DMS 273 (cell line): Measurements from ENCODE around the gene UBR4.
A peak's percentile ranks its signal among the peaks of the same experiment; 100 is the strongest.

Experiments used
- DNase-seq: peaks from one replicate; lab custom pipeline; 2025; ENCODE audit not compliant: unreplicated experiment; lab: John Stamatoyannopoulos, UW

UBR4 gene

DNA sequence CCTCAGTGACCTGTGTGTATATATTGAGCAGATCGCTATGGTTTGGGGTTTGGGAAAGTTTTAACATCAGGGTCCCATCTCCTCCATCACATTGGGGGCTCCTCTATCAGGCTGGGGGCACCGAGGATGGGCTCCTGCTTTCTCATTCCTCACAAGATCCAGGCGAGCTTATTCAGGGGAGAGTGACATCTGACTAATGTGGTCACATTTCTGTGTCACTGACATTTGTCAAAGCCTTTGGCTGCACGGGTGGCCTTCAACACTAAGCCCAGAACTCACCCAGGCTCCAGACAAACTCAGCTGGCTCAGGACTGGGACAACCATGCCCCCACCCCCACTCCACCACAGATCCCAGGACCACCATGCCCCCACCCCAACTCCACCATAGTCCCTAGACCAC lies 150.3 kb downstream of the UBR4 start:
- no peak for DNase-seq

GRCh38 chr1:19058476-19058797 lies 151.6 kb downstream of the UBR4 start:
- no peak for DNase-seq

GRCh38 chr1:19057784-19058475 lies 152.1 kb downstream of the UBR4 start:
- peak; percentile 23 for DNase-seq

DNA sequence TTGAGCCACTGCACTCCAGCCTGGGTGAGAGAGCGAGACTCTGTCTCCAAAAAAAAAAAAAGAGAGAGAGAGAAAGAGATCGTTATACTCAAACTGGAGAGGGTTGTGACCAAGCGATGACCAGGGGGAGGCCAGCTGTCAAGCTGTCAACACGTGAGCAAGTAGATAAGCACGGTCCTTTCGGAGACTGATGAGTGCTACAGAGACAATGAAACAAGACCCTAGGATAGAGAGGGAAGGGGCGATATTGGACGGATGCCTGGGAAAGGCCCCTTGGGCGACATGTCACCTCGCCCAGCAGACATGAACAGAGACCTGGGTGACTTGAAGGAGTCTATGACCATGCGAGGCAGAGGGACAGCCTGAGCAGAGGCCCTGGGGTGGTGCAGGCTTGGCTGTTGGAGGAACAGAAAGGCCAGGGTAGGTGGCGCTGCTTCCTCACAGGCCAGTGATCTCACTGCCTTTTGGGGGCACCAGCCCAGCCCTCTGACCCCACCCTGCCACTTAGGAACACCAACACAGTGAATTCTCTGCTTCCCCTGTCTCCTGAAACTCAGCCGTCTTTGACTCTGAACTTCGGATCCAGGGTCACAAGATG lies 152.8 kb downstream of the UBR4 start:
- DNase-seq: no peak

DNA sequence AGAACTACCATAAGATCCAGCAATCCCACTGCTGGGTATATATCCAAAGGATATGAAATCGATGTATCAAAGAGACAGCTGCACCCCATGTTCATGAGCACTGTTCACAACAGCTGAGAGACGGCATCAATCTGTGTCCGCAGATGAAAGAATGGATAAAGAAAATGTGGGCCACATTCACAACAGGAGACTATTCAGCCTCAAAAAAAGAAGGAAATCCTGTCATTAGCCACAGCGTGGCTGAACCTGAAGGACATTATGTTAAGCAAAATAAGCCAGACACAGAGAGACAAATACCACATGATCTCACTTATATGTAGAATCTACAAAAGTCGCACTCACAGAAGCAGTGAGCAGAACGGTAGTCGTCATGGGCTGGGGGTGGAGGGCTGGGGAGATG lies 154.4 kb downstream of the UBR4 start:
- DNase-seq: no peak

GRCh38 chr1:19055001-19055400 lies 155.1 kb downstream of the UBR4 start:
- DNase-seq: no peak

DNA sequence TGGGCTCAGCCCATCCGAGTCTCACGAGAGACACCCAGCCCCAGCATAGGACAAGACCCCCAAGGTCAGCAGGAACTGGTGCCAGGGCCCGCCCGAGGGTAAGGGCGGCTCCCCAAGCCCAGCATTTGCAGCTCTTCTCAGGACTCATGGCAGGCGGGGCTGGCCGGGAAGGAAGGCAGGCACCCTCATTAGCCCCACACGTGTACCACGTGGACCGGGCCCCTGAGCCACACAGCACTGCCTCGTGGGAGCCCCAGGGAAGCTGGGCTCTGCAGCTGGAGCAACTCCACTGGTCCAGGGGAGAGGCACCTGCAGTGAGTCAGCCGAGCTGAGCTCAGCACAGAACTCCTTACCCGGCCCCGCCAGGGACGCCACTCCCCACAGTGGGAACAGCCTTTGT lies 155.8 kb downstream of the UBR4 start:
- no peak for DNase-seq

DNA sequence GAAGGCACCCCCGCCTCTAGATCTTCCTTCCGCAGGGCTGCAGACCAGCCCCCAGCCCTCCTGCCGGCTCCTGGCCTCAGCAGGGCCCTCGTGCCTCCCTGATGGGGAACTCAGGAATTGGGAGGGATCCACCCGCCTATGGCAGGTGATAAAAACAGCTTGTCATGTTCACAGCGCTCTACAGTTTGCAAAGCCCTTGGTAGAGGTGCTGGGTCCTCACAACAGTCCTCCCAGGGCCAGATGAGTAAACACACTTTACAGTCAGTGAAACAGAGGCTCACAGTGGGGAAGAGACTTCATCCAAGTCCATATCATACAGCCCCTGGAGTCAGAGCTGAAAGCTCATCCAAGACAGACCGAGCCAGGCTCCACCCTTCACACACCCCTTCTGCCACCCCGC lies 156.6 kb downstream of the UBR4 start:
- no peak for DNase-seq

DNA sequence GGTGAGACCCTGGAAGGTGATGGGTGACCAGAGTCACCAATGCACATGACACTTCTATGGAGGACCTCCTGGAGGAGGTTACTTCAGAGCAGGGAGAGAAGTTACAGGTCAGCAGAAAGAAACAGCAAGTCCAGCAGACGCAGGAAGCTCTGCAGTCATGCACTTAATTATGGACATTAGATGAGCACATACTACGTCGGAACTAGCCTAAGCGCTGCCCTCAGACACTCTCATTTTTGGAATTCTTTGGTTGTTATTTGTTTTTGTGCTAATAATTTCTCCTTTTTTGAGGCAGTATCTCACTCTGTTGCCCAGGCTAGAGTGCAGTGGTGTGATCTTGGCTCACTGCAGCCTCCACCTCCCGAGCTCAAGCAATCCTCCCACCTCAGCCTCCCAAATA lies 160.3 kb downstream of the UBR4 start:
- no peak for DNase-seq

- no peak for DNase-seq
Observed at GRCh38 chr1:19049128-19049768, 160.8 kb downstream of the UBR4 start.

DNA sequence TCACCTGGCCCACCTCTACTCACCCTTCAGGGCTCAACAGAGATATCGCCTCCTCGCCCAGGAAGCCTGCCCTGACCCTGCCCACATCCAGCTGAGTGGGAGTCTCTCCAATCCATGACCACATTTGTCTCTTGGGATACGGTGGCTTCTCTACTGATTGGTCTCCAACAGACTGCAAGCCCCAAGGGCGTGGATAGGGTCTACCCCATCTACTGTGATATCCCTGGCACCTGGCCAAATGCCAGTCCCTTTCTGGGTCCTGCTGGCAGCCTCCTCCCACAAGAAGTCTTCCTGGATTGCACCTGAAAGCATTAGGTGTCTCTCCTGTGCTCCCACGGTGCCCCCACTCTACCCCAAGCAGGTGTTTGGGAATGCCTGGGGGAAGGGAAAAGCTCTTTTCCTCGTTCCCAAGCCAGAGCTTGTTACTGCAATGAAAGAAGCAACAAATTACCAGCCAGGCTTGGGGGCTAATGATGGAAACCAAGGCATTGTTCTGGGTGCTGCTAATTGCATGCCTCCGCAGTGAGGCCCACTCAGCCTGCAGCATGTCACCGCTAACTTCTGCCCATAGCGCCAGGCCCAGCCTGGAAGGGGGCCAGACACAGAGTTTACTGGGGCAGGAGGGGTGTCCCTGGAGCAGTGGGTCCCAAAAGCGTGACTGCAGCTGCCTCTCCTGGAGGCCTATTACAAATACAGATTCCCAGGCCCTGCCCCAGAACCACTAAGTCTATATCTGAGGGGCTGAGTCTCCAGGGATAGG lies 162.9 kb downstream of the UBR4 start:
- DNase-seq: no peak

GRCh38 chr1:19045898-19046880 lies 163.9 kb downstream of the UBR4 start:
- DNase-seq: no peak

DNA sequence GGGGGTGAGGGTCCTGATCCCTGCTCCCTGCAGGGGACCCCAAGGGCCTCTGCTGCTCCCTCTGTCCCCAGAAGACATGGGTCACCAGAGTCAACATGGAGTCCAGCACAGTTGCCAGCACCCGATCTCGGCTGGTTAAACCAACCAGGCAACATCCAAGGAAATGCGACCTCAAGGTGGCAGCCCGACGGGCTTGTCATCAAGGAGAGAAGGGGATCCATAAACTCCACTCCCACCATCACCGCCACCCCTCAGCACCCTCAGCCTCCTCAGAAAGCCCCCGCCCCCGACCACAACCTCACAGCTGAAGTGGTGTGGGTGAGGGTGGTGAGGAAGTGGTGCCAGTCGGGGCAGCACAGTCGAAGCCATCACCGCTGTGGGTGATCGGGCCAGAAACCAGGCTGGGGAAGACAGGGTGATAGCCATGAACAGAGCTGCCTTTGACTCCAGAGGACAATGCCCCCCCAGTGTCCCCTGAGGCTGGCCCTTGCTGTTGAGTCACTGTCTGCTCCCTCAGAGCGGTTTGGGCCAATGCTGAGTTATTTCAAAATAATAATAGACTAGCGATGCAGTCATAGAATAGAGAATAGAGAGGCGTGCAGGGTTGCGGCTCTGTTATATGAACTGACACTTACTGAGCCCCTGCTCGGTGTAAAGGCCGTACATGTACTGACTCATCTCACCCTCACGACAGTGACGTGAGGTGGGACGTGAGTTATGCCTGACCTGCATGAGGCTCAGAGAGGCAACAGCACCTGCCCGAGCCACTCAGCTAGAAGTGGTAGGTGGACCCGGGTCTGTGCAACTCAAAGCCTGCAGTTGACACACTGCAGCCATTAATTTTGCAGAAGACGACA lies 164.9 kb downstream of the UBR4 start:
- DNase-seq: no peak

- DNase-seq: no peak
Observed at GRCh38 chr1:19044471-19044870, 165.6 kb downstream of the UBR4 start.

DNA sequence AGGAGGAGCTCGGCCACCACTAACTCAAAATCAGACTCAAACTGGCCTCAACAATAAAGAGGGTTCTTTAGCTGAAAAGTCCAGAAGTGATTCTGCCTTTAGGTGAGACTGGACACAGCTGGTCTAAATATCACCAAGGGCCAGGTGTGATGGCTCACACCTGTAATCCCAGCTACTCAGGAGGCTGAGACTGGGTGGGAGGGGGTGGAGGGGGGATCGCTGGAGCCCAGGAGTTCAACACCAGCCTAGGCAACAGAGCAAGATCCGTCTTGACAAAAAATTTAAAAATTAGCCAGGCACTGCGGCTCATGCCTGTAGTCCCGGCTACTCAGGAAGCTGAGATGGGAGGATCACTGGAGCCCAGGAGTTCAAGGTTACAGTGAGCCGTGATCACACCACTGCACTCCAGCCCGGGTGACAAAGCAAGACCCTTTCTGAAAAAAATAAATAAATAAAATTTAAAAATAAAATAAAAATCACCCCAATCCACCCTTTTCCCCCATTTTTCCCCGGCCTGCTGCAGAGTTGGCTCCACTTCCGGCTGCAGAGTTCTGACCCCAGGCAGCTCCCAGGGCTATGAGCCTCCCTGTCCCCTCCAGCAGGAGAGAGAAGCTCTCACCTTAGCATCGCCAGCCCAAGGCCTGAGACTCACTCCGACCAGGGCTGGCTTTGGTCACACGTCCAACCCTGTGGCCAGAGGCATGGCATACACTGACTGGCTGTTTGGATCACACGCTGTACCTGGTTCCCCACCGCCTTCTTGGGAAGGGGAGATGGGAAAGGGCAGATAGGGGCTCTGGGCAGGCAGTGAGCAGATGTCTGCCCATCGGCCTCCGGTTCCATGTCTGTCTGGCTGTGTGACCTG lies 166.3 kb downstream of the UBR4 start:
- no peak for DNase-seq

DNA sequence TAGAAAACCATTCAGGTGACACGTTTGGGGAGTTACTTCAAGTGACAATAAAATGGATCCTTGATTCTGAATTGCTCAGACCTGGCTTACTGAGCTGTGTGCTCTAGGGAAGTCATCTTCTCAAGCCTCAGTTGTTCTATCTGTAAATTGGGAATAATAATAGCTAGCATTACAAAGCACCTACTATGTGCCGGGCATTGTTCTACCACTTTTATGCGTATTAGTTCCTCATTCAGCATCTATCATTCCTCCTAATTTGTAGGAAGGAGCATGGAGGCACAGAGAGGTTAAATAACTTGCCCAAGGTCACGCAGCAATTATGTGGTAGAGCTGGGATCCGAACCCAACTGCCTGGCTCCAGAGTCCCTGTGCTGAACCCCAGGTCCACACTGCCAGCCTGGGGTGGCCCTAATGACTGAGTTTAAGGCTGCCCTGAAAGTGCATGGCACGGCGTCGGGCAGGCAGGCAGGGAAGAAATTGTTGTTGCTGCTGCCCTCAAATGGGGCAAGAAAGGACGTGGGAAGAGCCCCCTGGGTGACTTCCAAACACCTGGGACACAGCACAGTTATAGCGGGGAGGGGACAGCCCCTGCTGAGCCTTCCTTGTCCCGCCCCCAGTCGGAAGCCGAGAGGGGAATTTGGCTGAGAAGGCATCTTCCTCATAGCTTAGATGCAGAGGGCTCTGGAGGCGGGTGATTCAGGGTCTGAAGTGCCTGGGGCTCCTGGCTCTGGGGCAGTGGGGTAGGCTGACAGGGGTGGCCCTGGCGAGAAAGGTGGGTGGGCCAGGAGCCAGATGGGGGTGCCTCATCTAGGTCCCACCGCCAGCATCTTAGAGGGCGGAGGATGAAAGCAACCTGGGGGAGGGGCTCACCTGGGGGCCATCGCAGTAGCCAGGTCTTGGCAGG lies 167.1 kb downstream of the UBR4 start:
- no peak for DNase-seq

DNA sequence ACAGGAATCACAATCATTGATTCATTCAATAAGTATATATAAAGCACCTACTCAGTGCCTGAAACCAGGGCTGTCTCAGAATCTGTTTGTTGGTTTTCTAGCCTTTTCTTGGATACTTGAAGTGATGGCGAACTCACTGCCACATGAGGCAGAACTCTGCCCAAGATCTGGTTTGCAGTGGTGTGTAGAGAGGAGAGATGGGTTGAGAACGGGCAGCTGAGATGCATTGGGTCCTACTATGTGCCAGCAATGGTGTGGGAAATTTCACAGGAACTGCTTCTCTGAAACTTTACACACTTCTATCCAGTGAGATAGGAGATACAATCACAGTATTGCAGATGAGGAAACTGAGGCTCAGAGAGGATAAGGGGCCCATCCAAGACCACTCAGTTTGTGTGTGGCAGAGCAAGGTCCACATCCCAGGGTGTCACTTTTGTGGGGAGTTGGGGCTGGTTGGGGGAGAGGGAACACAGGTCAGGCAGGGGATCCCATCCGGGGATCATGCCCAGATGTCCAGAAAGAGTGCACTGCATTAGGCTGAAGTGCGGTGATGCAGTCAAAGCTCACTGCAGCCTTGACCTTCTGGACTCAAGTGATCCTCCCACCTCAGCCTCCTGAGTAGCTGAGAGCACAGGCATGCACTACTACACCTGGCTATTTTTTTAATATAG lies 169.9 kb downstream of the UBR4 start:
- DNase-seq: no peak
